PFSK-1 (cell line): ENCODE results near the gene TMEM151A.

Experiments used
- FOXP2 ChIP-seq: optimal IDR thresholded peaks from 2 replicates; pipeline ENCODE3; 2011; ENCODE audit warnings: borderline replicate concordance, control low read depth, inconsistent platforms; ENCODE audit not compliant: insufficient read depth; ENCODE audit errors: extremely low read length, extremely low read depth
- POLR2AphosphoS5 ChIP-seq: IDR thresholded peaks from 2 replicates; pipeline ENCODE4 v1.6.1; 2012; ENCODE audit warnings: low read depth, mild to moderate bottlenecking, control low read depth, low read length, moderate library complexity
- REST ChIP-seq, 2 experiments: IDR thresholded peaks; 2 replicates each; pipeline versions ENCODE4 v1.6.1 to v1.8.0; 2011 to 2012; ENCODE audit warnings: low read depth in 2 of 2, low read length in 2 of 2, control low read depth in 1 of 2, inconsistent platforms in 1 of 2, mild to moderate bottlenecking in 1 of 2, moderate library complexity in 1 of 2; ENCODE audit not compliant: insufficient read depth in 1 of 2
- SIN3A ChIP-seq: IDR thresholded peaks from 2 replicates; pipeline ENCODE4 v1.6.1; 2012; ENCODE audit warnings: mild to moderate bottlenecking, low read length, moderate library complexity, borderline replicate concordance; ENCODE audit not compliant: insufficient read depth
- TAF1 ChIP-seq: IDR thresholded peaks from 2 replicates; pipeline ENCODE4 v1.6.1; 2012; ENCODE audit warnings: low read length, control low read depth, borderline replicate concordance; ENCODE audit not compliant: insufficient read depth

TMEM151A gene

GRCh38 chr11:66268244-66268951 is 23.3 kb upstream of the TMEM151A start, which contains the start of gene RAB1B:
TSS of gene RAB1B (plus strand) at chr11:66268639. CDS start at chr11:66268680, 41 bp downstream.
- TF ChIP-seq SIN3A (0 out of 2 replicates have a peak, but pooled peaks have one; percentile 68), FOXP2 (peak; percentile 9), TAF1 (peak; percentile 45; the same call in 1 of the 2 replicates), REST (IDR thresholded peaks at IDR 0.05; ENCODE audit: insufficient read depth in 1 of 2, low read depth in 2 of 2, low read length in 2 of 2) (no peak), POLR2AphosphoS5 (peak; percentile 57)

DNA sequence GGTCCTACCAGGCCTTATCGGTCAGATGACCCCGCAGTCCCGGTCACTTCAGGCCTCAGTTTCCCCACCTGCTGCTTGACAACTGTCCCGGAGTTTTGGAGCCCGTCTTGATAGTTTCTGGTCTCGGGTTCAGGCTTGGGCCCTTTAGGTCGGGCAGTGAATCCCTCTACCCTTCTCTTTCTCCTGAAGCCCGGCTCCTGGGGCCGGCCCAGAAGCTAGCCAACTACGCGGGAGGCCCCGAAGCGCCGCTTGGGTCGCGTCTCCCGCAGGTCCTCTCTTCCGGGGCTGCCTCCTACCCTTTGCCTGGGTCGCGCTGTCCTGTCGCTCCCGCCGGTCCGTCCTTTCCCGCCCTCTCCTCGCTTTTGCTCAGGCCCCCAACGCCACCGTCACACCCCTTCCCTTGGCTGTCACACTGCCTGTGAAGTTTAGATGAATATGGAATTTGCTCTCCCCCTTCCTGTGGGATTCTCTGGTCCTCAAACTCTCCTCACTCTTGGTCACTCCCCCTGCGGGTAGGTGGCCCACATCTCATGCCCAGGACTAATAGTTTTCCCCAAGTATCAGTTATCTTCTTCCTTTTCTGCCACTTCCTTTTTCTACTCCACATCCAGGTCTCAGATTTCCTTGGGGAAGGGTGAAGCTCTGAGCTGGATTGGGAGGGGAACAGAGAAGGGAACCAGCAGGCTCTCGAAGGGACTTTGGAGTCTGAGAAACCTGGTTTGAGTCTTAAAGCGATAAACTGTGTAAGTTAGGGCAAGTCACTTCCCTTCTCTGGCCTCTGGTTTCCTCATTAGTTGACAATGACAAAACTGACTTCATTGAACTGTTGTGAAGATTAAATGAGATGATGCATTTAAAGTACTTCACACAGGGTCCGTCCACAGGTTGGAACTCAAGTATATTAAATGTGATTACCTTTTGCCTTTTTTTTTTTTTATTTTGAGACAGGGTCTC is 22.5 kb upstream of the TMEM151A start:
- TF ChIP-seq TAF1, result no peak
- no peak for TF ChIP-seq REST (IDR thresholded peaks at IDR 0.05; ENCODE audit: insufficient read depth in 1 of 2, low read depth in 2 of 2, low read length in 2 of 2)
- TF ChIP-seq POLR2AphosphoS5, result no peak
- TF ChIP-seq FOXP2, result no peak
- no peak for TF ChIP-seq SIN3A

GRCh38 chr11:66271816-66272215 is 19.9 kb upstream of the TMEM151A start:
- TF ChIP-seq TAF1 (no peak), FOXP2 (no peak)

DNA sequence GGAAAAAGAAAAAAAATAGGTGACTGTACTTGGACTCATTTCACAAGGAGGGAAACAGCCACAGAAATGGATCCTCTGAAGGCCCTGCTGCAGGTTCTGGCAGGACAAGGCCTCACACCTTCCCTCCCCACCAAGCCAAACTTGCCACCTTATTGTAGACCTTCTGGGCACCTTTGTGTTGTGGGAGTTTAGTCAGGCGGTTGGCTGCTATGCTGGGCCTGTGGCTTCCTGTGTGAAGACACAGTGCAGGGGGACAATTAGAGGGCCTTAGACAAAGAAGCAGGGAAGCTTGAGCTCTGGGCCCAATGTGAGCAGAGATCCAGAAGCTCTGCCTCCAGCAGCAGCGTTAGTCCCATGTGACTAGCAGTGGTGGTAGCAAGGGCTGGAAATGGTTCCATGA is 19.1 kb upstream of the TMEM151A start:
- TF ChIP-seq SIN3A (no peak), POLR2AphosphoS5 (no peak), TAF1 (no peak), FOXP2 (no peak), REST (IDR thresholded peaks at IDR 0.05; ENCODE audit: insufficient read depth in 1 of 2, low read depth in 2 of 2, low read length in 2 of 2) (no peak)

GRCh38 chr11:66274219-66274618 is 17.5 kb upstream of the TMEM151A start:
- TF ChIP-seq REST (IDR thresholded peaks at IDR 0.05; ENCODE audit: insufficient read depth in 1 of 2, low read depth in 2 of 2, low read length in 2 of 2) (no peak), SIN3A (no peak), POLR2AphosphoS5 (no peak), FOXP2 (no peak), TAF1 (no peak)
